Ammon's horn (tissue), 1 donor: Measurements from ENCODE around the gene CEP170B.
"Not testable (repeated sequence)": the region's sequence is repeated elsewhere in the genome, so short reads cannot be mapped to it uniquely, and the experiment has no call there.

ENCODE experiments used
- DNase-seq: peaks from one replicate; pipeline ENCODE4 v3.0.0-alpha.2; 2016; ENCODE audit warnings: low spot score

Gene CEP170B

GRCh38 chr14:104931771-104932675, 67.0 kb downstream of the CEP170B start:
- DNase-seq: no peak

GRCh38 chr14:104932676-104933631, 67.9 kb downstream of the CEP170B start:
- DNase-seq: peak; percentile 74

- DNase-seq: no peak
Observed at GRCh38 chr14:104933746-104934733, 69.0 kb downstream of the CEP170B start.

- no peak for DNase-seq
Observed at GRCh38 chr14:104935026-104935650, 70.1 kb downstream of the CEP170B start.

- no peak for DNase-seq
Observed at GRCh38 chr14:104935955-104936354, 70.9 kb downstream of the CEP170B start.

GRCh38 chr14:104936361-104937155, 71.5 kb downstream of the CEP170B start:
- DNase-seq: no peak

GRCh38 chr14:104937161-104937560, 72.1 kb downstream of the CEP170B start:
- no peak for DNase-seq

- DNase-seq: no peak
Observed at GRCh38 chr14:104937694-104938365, 72.8 kb downstream of the CEP170B start.

- DNase-seq: no peak
Observed at GRCh38 chr14:104938436-104938835, 73.4 kb downstream of the CEP170B start.

GRCh38 chr14:104938960-104939359, 73.9 kb downstream of the CEP170B start:
- DNase-seq: no peak

- DNase-seq: peak; percentile 32
Observed at GRCh38 chr14:104939666-104940410, 74.8 kb downstream of the CEP170B start.

- DNase-seq: no peak
Observed at GRCh38 chr14:104940526-104941150, 75.6 kb downstream of the CEP170B start.

GRCh38 chr14:104941508-104942365, 76.7 kb downstream of the CEP170B start:
- DNase-seq: no peak

- no peak for DNase-seq
Observed at GRCh38 chr14:104942586-104942985, 77.5 kb downstream of the CEP170B start.

- not testable (repeated sequence) for DNase-seq
Observed at GRCh38 chr14:104943216-104944015, 78.3 kb downstream of the CEP170B start.

- not testable (repeated sequence) for DNase-seq
Observed at GRCh38 chr14:104944016-104944308, 78.9 kb downstream of the CEP170B start.
